ENCODE data around the gene ALKBH8. TPM values are rescaled to one million over a fixed set of nuclear protein-coding genes. Genes with fewer than 3 reads are reported as not detected.

The ALKBH8 gene
- total RNA-seq, 1 experiment from 2014 or later = 9.1 TPM

DNA sequence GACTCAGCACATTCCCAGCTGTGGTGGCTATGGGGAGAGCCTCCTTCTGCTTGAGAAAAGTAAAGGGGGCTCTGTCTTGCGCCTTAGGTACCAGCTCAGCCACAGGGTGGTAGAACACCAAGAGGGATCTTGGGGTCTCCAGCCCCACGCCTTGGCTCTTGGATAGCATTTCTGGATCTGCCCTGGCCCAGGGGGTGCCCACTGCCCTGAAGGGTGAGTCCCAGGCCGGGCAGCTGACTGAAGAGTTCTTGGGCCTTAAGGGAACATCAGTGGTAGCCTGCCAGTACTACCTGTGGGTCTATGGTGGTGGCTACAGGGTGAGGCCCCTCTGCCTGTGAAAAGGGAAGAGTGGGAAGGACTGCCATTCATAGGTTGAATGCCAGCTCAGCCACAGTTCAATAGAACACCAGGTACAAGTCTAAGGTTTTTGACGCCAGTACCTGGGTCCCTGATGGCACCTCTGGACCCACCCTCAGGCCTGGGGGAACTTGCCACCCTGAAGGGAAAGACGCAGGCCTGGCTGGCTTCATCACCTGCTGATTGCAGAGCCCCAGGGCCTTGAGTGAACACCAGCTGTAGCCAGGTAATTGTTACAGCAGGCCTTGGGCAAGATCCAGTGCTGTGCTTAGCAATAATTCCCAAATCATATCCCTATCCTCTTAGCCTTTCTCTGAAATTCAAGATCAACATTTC, 111.8 kb downstream of the ALKBH8 start:
- Histone ChIP-seq H3K4me1 (ENCODE audit: control insufficient read depth, insufficient read depth, low read length) (peaks cover 14% of the 10 kb centered on the region; the same call in 1 of the 2 replicates), H3K4me3 (ENCODE audit: low read depth in 2 of 2, low read length in 2 of 2) (no peak overlapping the region), H3K27ac (ENCODE audit: low read length) (no peak overlapping the region), H3K9me3 (ENCODE audit: control insufficient read depth, insufficient read depth, low read depth, low read length) (no peaks in the 10 kb centered on the region), H3K27me3 (ENCODE audit: control insufficient read depth, insufficient read depth, low read length) (no peaks in the 10 kb centered on the region), H3K36me3 (ENCODE audit: control insufficient read depth, insufficient read depth, low read length) (peaks cover 7% of the 10 kb centered on the region; the same call in 1 of the 2 replicates)
- POLR2A ChIA-PET = interaction anchor here (0.6 kb wide), 1 partner anchor 21 kb away, joined by 3 read pairs; no protein-coding TSS in a partner anchor
- intact Hi-C loops (cut with micrococcal nuclease; ENCODE audit: unreplicated experiment) (no loop called here), in situ Hi-C loops (cut with HindIII; ENCODE audit: low pct_unique_long_range_greater_than_20kb, low sequenced_read_pairs) (no loop called here)
- ATAC-seq = no peak
- no peak for DNase-seq (ENCODE audit: low read depth, low spot score)
- CTCF ChIA-PET = no interaction called here
- no TSS peak for BruUV-seq (replicated peaks)
- TF ChIP-seq, protein P1, sequence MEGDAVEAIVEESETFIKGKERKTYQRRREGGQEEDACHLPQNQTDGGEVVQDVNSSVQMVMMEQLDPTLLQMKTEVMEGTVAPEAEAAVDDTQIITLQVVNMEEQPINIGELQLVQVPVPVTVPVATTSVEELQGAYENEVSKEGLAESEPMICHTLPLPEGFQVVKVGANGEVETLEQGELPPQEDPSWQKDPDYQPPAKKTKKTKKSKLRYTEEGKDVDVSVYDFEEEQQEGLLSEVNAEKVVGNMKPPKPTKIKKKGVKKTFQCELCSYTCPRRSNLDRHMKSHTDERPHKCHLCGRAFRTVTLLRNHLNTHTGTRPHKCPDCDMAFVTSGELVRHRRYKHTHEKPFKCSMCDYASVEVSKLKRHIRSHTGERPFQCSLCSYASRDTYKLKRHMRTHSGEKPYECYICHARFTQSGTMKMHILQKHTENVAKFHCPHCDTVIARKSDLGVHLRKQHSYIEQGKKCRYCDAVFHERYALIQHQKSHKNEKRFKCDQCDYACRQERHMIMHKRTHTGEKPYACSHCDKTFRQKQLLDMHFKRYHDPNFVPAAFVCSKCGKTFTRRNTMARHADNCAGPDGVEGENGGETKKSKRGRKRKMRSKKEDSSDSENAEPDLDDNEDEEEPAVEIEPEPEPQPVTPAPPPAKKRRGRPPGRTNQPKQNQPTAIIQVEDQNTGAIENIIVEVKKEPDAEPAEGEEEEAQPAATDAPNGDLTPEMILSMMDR (IDR thresholded peaks at IDR 0.05) = no peak
- TF ChIP-seq, protein P2, sequence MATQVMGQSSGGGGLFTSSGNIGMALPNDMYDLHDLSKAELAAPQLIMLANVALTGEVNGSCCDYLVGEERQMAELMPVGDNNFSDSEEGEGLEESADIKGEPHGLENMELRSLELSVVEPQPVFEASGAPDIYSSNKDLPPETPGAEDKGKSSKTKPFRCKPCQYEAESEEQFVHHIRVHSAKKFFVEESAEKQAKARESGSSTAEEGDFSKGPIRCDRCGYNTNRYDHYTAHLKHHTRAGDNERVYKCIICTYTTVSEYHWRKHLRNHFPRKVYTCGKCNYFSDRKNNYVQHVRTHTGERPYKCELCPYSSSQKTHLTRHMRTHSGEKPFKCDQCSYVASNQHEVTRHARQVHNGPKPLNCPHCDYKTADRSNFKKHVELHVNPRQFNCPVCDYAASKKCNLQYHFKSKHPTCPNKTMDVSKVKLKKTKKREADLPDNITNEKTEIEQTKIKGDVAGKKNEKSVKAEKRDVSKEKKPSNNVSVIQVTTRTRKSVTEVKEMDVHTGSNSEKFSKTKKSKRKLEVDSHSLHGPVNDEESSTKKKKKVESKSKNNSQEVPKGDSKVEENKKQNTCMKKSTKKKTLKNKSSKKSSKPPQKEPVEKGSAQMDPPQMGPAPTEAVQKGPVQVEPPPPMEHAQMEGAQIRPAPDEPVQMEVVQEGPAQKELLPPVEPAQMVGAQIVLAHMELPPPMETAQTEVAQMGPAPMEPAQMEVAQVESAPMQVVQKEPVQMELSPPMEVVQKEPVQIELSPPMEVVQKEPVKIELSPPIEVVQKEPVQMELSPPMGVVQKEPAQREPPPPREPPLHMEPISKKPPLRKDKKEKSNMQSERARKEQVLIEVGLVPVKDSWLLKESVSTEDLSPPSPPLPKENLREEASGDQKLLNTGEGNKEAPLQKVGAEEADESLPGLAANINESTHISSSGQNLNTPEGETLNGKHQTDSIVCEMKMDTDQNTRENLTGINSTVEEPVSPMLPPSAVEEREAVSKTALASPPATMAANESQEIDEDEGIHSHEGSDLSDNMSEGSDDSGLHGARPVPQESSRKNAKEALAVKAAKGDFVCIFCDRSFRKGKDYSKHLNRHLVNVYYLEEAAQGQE (IDR thresholded peaks at IDR 0.05; ENCODE audit: insufficient read depth in 1 of 2, low read depth in 2 of 2, low read length in 1 of 2) = no peak
- TF ChIP-seq TCF7L2 (IDR thresholded peaks at IDR 0.05; ENCODE audit: low read depth, low read length) = no peak
- TF ChIP-seq POLR2AphosphoS5 (IDR thresholded peaks at IDR 0.05; ENCODE audit: low read depth, low read length) = no peak

Other genes starting within 250 kb of the ALKBH8 start
- 11.1 TPM for gene CWF19L2, start 107.9 kb downstream of the ALKBH8 start, total RNA-seq (2021; ENCODE audit: unreplicated experiment)
- 2.1 TPM for gene ELMOD1, start 25.4 kb upstream of the ALKBH8 start, total RNA-seq (2021; ENCODE audit: unreplicated experiment)
- not detected for gene SLN, start 146.3 kb upstream of the ALKBH8 start, total RNA-seq (2021; ENCODE audit: unreplicated experiment)

Data from Panc1 (cell line).